Breast epithelium (tissue), 4 donors: ENCODE measurements around the gene PPFIA4. TPM values are rescaled to one million over a fixed set of nuclear protein-coding genes. Genes with fewer than 3 reads are reported as not detected.
"Not testable (repeated sequence)": the region's sequence is repeated elsewhere in the genome, so short reads cannot be mapped to it uniquely, and the experiment has no call there.

Source experiments
- DNase-seq, 2 donors: peaks; one replicate each; pipeline ENCODE4 v3.0.0-alpha.2; 2019; ENCODE audit warnings: low spot score in 2 of 2
- H3K27ac ChIP-seq, 2 donors: fragments of 200-600 bp; sonication (generic) in 1 of 2; one replicate each; pipeline ENCODE4 v1.5.1; 2016 to 2019; ENCODE audit warnings: mild to moderate bottlenecking in 1 of 2
- H3K27me3 ChIP-seq, 2 donors: fragments of 200-600 bp; sonication (generic) in 1 of 2; one replicate each; pipeline versions ENCODE4 v1.5.1 to v1.6.0; 2017 to 2019; ENCODE audit warnings: control low read depth in 1 of 2, mild to moderate bottlenecking in 1 of 2
- H3K36me3 ChIP-seq: fragments of 200-600 bp; one replicate; pipeline ENCODE4 v1.5.1; 2019
- H3K4me1 ChIP-seq, 2 donors: fragments of 200-600 bp; sonication (generic); one replicate each; pipeline ENCODE4 v1.5.1; 2016 to 2019; ENCODE audit warnings: control low read depth in 1 of 2
- H3K4me3 ChIP-seq, 3 donors: fragments of 200-600 bp; sonication (generic); 1 replicate in 2 of 3; 2 replicates in 1 of 3; pipeline ENCODE4 v1.5.1; 2016 to 2019; ENCODE audit warnings: mild to moderate bottlenecking in 3 of 3, moderate library complexity in 2 of 3
- H3K9me3 ChIP-seq, 2 donors: fragments of 200-600 bp; sonication (generic) in 1 of 2; one replicate each; pipeline ENCODE4 v1.5.1; 2016 to 2019; ENCODE audit warnings: control low read depth in 1 of 2
- CTCF ChIP-seq, 3 donors: fragments of 450-650 bp; IDR thresholded peaks; one replicate each; pipeline ENCODE4 v1.5.1; 2016 to 2017; ENCODE audit warnings: antibody characterized with exemption in 3 of 3, mild to moderate bottlenecking in 3 of 3, moderate library complexity in 3 of 3
- POLR2A ChIP-seq: fragments of 450-650 bp; IDR thresholded peaks from one replicate; pipeline ENCODE4 v1.6.1; 2016; ENCODE audit warnings: antibody characterized with exemption, mild to moderate bottlenecking, moderate library complexity
- POLR2AphosphoS5 ChIP-seq, 3 donors: sonication (generic); formaldehyde crosslinking; IDR thresholded peaks; one replicate each; pipeline ENCODE4 v1.6.1; 2017; ENCODE audit warnings: antibody characterized with exemption in 3 of 3
- intact Hi-C: fragments of 100-400 bp; cut with DNase I; formaldehyde crosslinking; loops from one replicate; pipeline ENCODE4 v1.15.1; 2023; ENCODE audit warnings: low total_unique reads
- total RNA-seq, 3 donors: library from RNA; depleted of rRNA; stranded (reverse); fragments of >200 nt; gene quantifications; one replicate each; pipeline ENCODE4 v1.1.0, GENCODE V29; 2016

The PPFIA4 gene
- total RNA-seq, 3 donors from 2014 or later: 0.80 to 5.6 (median 2.9) TPM

GRCh38 chr1:202998836-202999750, 27.2 kb upstream of the PPFIA4 start:
- H3K9me3 ChIP-seq: no peaks in the 10 kb centered on the region
- DNase-seq: no peak
- no peak overlapping the region for H3K4me3 ChIP-seq
- H3K27ac ChIP-seq: no peak overlapping the region
- no peaks in the 10 kb centered on the region for H3K36me3 ChIP-seq
- H3K4me1 ChIP-seq: no peaks in the 10 kb centered on the region
- TF ChIP-seq POLR2AphosphoS5 (IDR thresholded peaks at IDR 0.05) (no peak), CTCF (IDR thresholded peaks at IDR 0.05) (peak; percentile 43 to 66 (median 63))
- peaks cover 0 to 5% of the 10 kb centered on the region in 2 donors for H3K27me3 ChIP-seq
- intact Hi-C loops: no loop called here

- H3K4me1 ChIP-seq: no peaks in the 10 kb centered on the region
- no peaks in the 10 kb centered on the region for H3K36me3 ChIP-seq
- TF ChIP-seq CTCF (IDR thresholded peaks at IDR 0.05): no peak
- TF ChIP-seq POLR2A: no peak
- TF ChIP-seq POLR2AphosphoS5 (IDR thresholded peaks at IDR 0.05): no peak
- no peaks in the 10 kb centered on the region for H3K9me3 ChIP-seq
- no peaks in the 10 kb centered on the region for H3K27me3 ChIP-seq
- no peak for DNase-seq
- no peak overlapping the region for H3K4me3 ChIP-seq
- H3K27ac ChIP-seq: no peak overlapping the region
- intact Hi-C loops: loop anchor here (5.0 kb wide), 1 partner anchor 1477 kb away; no protein-coding TSS in a partner anchor
Measured at GRCh38 chr1:203000217-203000944, 25.9 kb upstream of the PPFIA4 start.

GRCh38 chr1:203001986-203002385, 24.3 kb upstream of the PPFIA4 start:
- DNase-seq: no peak
- H3K4me1 ChIP-seq: no peaks in the 10 kb centered on the region
- H3K4me3 ChIP-seq: no peak overlapping the region
- H3K27me3 ChIP-seq: no peaks in the 10 kb centered on the region
- TF ChIP-seq POLR2AphosphoS5 (IDR thresholded peaks at IDR 0.05) (no peak), POLR2A (no peak), CTCF (IDR thresholded peaks at IDR 0.05) (no peak)
- no peaks in the 10 kb centered on the region for H3K36me3 ChIP-seq
- intact Hi-C loops: loop anchor here (5.0 kb wide), 1 partner anchor 1475 kb away; no protein-coding TSS in a partner anchor
- H3K27ac ChIP-seq: no peak overlapping the region
- no peaks in the 10 kb centered on the region for H3K9me3 ChIP-seq

GRCh38 chr1:203002951-203003350, 23.3 kb upstream of the PPFIA4 start:
- Histone ChIP-seq H3K27me3 (no peaks in the 10 kb centered on the region), H3K27ac (no peak overlapping the region), H3K9me3 (no peaks in the 10 kb centered on the region), H3K4me3 (no peak overlapping the region), H3K36me3 (no peaks in the 10 kb centered on the region), H3K4me1 (no peaks in the 10 kb centered on the region)
- intact Hi-C loops: loop anchor here (5.0 kb wide), 1 partner anchor 1474 kb away; no protein-coding TSS in a partner anchor
- no peak for TF ChIP-seq POLR2AphosphoS5 (IDR thresholded peaks at IDR 0.05)
- no peak for TF ChIP-seq POLR2A
- no peak for TF ChIP-seq CTCF (IDR thresholded peaks at IDR 0.05)
- DNase-seq: no peak

- H3K27me3 ChIP-seq, H3K4me3 ChIP-seq, H3K27ac ChIP-seq, intact Hi-C loops, DNase-seq, H3K9me3 ChIP-seq, H3K4me1 ChIP-seq, H3K36me3 ChIP-seq: not testable (repeated sequence)
Measured at GRCh38 chr1:203005395-203006142, 20.7 kb upstream of the PPFIA4 start.
